K562 (cell line): Measurements from ENCODE around the gene GRM3. TPM values are rescaled to one million over a fixed set of nuclear protein-coding genes. Genes with fewer than 3 reads are reported as not detected.
"Not testable (repeated sequence)": the region's sequence is repeated elsewhere in the genome, so short reads cannot be mapped to it uniquely, and the experiment has no call there.

ENCODE experiments used
- ATAC-seq: fragments of 200-7000 bp; cut with Tn5 transposase; 3 replicates; pipeline ENCODE4 v1.9.1; 2020; ENCODE audit warnings: moderate library complexity
- BruUV-seq: library from RNA; stranded (reverse); fragments of 400-500 nt; replicated peaks from 2 replicates; lab custom pipeline; 2021; lab: Mats Ljungman, UMichigan
- CTCF ChIA-PET: fragments of 300-600 bp; formaldehyde crosslinking; extraction: SDS; loops from one replicate; lab custom pipeline; 2021; ENCODE audit warnings: low intra/inter-chr PET ratio; lab: Yijun Ruan, JAX
- POLR2A ChIA-PET: fragments of 300-600, 350-650 bp; sonication (Branson Sonifier 250); formaldehyde crosslinking; extraction: SDS; loops from one replicate; lab custom pipeline; 2021; ENCODE audit warnings: antibody characterized with exemption, inconsistent platforms; lab: Yijun Ruan, JAX
- DNase-seq, 4 experiments: peaks; one replicate each; pipeline versions ENCODE4 v3.0.0 to v3.0.0-alpha.2; 2011 to 2018; ENCODE audit warnings: low spot score in 3 of 4, mixed read lengths in 3 of 4; ENCODE audit errors: extremely low read depth in 1 of 4
- FAIRE-seq: peaks from 2 replicates; lab custom pipeline; 2011; peaks lifted over from hg19 to GRCh38; lab: Jason Lieb, UNC
- H2AFZ ChIP-seq: 2 replicates; pipeline ENCODE4 v1.6.0; 2011; ENCODE audit warnings: low read depth, low read length, control low read depth, inconsistent platforms
- H3K27ac ChIP-seq: fragments of 200-600 bp; 3 replicates; pipeline ENCODE4 v1.8.0; 2011; ENCODE audit warnings: low read depth, mild to moderate bottlenecking, control low read depth, inconsistent platforms, low read length, moderate library complexity, mixed read lengths; ENCODE audit errors: extremely low read depth
- H3K27me3 ChIP-seq, 2 experiments: fragments of 300-600 bp in 1 of 2; 2 replicates in 1 of 2; 3 replicates in 1 of 2; pipeline versions ENCODE4 v1.6.0 to v1.8.0; 2011; ENCODE audit warnings: inconsistent platforms in 2 of 2, low read length in 2 of 2, mild to moderate bottlenecking in 1 of 2, mixed read lengths in 1 of 2, moderate library complexity in 1 of 2; ENCODE audit not compliant: control insufficient read depth in 2 of 2, insufficient read depth in 2 of 2
- H3K36me3 ChIP-seq: fragments of 300-600 bp; 3 replicates; pipeline ENCODE4 v1.8.0; 2011; ENCODE audit warnings: mild to moderate bottlenecking, low read length, inconsistent platforms; ENCODE audit not compliant: control insufficient read depth, insufficient read depth
- H3K4me1 ChIP-seq, 2 experiments: fragments of 200-600 bp in 1 of 2; replicated peaks in 1 of 2; 2 replicates in 1 of 2; 3 replicates in 1 of 2; pipeline versions ENCODE4 v1.5.1 to v1.8.0; 2011; ENCODE audit warnings: inconsistent platforms in 2 of 2, low read length in 2 of 2, mild to moderate bottlenecking in 1 of 2, mixed read lengths in 1 of 2, moderate library complexity in 1 of 2; ENCODE audit not compliant: control insufficient read depth in 2 of 2, insufficient read depth in 2 of 2
- H3K4me2 ChIP-seq: 2 replicates; pipeline ENCODE4 v1.6.1; 2011; ENCODE audit warnings: low read length, control low read depth, inconsistent platforms, mixed read lengths; ENCODE audit not compliant: insufficient read depth
- H3K4me3 ChIP-seq: fragments of 200-600 bp; sonication (generic), shearing (Covaris generic); 2 replicates; pipeline ENCODE4 v1.5.1; 2016; ENCODE audit warnings: control low read depth, inconsistent platforms
- H3K79me2 ChIP-seq: fragments of 200-600 bp; 3 replicates; pipeline ENCODE4 v1.8.0; 2011; ENCODE audit warnings: low read length, inconsistent platforms; ENCODE audit not compliant: control insufficient read depth, insufficient read depth
- H3K9ac ChIP-seq, 2 experiments: 2 replicates each; pipeline versions ENCODE4 v1.6.0 to v1.6.1; 2011; ENCODE audit warnings: low read depth in 2 of 2, low read length in 2 of 2, control low read depth in 1 of 2, inconsistent platforms in 1 of 2, mild to moderate bottlenecking in 1 of 2, mixed read lengths in 1 of 2; ENCODE audit not compliant: insufficient read depth in 1 of 2
- H3K9me1 ChIP-seq: one replicate; pipeline ENCODE4 v1.6.0; 2011; ENCODE audit warnings: inconsistent platforms, mild to moderate bottlenecking, low read length, moderate library complexity; ENCODE audit not compliant: control insufficient read depth, insufficient read depth
- H3K9me3 ChIP-seq: replicated peaks from 2 replicates; pipeline ENCODE4 v1.5.1; 2011; ENCODE audit warnings: low read depth, low read length, inconsistent platforms; ENCODE audit not compliant: control insufficient read depth, insufficient read depth
- H4K20me1 ChIP-seq: replicated peaks from 2 replicates; pipeline ENCODE4 v1.6.1; 2011; ENCODE audit warnings: low read length, inconsistent platforms, mixed read lengths; ENCODE audit not compliant: control insufficient read depth, insufficient read depth
- CCAR2 ChIP-seq: fragments of 200-400 bp; formaldehyde crosslinking; IDR thresholded peaks from 2 replicates; pipeline ENCODE4 v1.6.1; 2017; ENCODE audit warnings: mild to moderate bottlenecking, low read depth, low read length
- E2F5 ChIP-seq: sonication (generic); formaldehyde crosslinking; IDR thresholded peaks from 2 replicates; pipeline ENCODE4 v1.8.0; 2022; ENCODE audit warnings: mild to moderate bottlenecking, missing genetic modification reagents
- NFE2L1 ChIP-seq: fragments of 450-650 bp; IDR thresholded peaks from 2 replicates; pipeline ENCODE4 v1.6.1; 2016; ENCODE audit warnings: missing genetic modification characterization, low read depth, mild to moderate bottlenecking, missing compliant biosample characterization, moderate library complexity, borderline replicate concordance
- RAD21 ChIP-seq, 2 experiments: fragments of 250-450 bp in 1 of 2; fragments of 450-650 bp in 1 of 2; sonication (Bioruptor Pico) in 1 of 2; formaldehyde crosslinking in 1 of 2; IDR thresholded peaks in 1 of 2; conservative IDR thresholded peaks in 1 of 2; 2 replicates each; pipeline versions ENCODE4 v1.4.0 to v1.8.0; 2020 to 2022; ENCODE audit warnings: mild to moderate bottlenecking in 2 of 2, moderate library complexity in 1 of 2
- TRIM28 ChIP-seq: fragments of 450-650 bp; IDR thresholded peaks from 2 replicates; pipeline ENCODE4 v1.6.1; 2017
- ZBTB49 ChIP-seq: sonication (generic); formaldehyde crosslinking; IDR thresholded peaks from 2 replicates; pipeline ENCODE4 v1.8.0; 2022; ENCODE audit warnings: missing genetic modification reagents, mild to moderate bottlenecking, borderline replicate concordance
- WGBS: fragments of 100-300 bp; shearing (Covaris generic); methylation state at CpG from one replicate; pipeline ENCODE4 v1.1.6; 2016; ENCODE audit warnings: low coverage, mixed read lengths; ENCODE audit not compliant: insufficient coverage; ENCODE audit errors: missing lambda C conversion rate; 5-methylcytosine and 5-hydroxymethylcytosine counted together
- in situ Hi-C: fragments of 300-500 bp; cut with MboI; formaldehyde crosslinking; loops from 4 replicates; pipeline ENCODE4 v1.15.0; 2018; ENCODE audit warnings: inconsistent platforms, mixed read lengths
- intact Hi-C: fragments of 100-400 bp; cut with micrococcal nuclease; formaldehyde crosslinking; loops from 2 replicates; pipeline ENCODE4 v1.14.2; 2022
- polyA plus RNA-seq, 8 experiments: library from polyadenylated mRNA; depleted of rRNA in 4 of 8; stranded (reverse) in 5 of 8; unstranded in 3 of 8; fragments of >200 nt; fragmentation: Nextera tagmentation in 2 of 8; fragmentation: Illumina TruSeq in 1 of 8; extraction: Ambion mirVana in 2 of 8; extraction: Trizol in 1 of 8; gene quantifications; 2 replicates each; pipeline versions ENCODE4 v1.2.1 to v1.2.3, GENCODE V29; 2011 to 2014; ENCODE audit warnings: inconsistent platforms in 1 of 8, missing spikeins in 1 of 8
- total RNA-seq, 7 experiments: library from RNA; depleted of rRNA in 6 of 7; stranded (reverse); fragments of >200 nt in 6 of 7; fragmentation: Illumina TruSeq in 2 of 7; extraction: Trizol in 2 of 7; gene quantifications; 2 replicates each; pipeline versions ENCODE4 v1.2.1 to v1.2.3, GENCODE V29; 2011 to 2021; ENCODE audit warnings: low replicate concordance in 1 of 7
- TF ChIP-seq, protein P1 (sequence below): fragments of 450-650 bp; formaldehyde crosslinking; IDR thresholded peaks from 2 replicates; pipeline ENCODE4 v1.4.0; 2022; ENCODE audit warnings: missing genetic modification characterization

Gene GRM3
- total and polyA plus RNA-seq, 9 of the 15 experiments (the other 6 are each of a cell fraction or from before 2014, with no cell fraction given), result 0.03 to 0.08 (median 0.03) TPM; not detected in 6

DNA sequence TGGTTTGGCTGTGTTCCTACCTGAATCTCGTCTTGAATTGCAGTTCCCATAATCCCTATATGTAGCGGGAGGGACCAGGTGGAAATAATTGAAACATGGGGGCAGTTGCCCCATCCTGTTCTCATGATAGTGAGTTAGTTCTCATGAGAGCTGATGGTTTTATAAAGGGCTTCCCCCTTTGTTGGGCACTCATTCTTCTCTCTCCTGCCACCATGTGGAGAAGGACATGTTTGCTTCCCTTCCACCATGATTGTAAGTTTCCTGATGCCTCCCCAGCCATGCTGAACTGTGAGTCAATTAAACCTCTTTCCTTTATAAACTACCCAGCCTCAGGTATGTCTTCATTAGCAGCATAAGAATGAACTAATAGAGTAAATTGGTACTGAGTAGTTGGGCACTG is 28.0 kb upstream of the GRM3 start:
- ATAC-seq, H3K4me1 ChIP-seq, H3K27ac ChIP-seq, BruUV-seq, H3K79me2 ChIP-seq, H3K9me3 ChIP-seq, H3K36me3 ChIP-seq, POLR2A ChIA-PET, H4K20me1 ChIP-seq, DNase-seq, H3K27me3 ChIP-seq, H3K4me2 ChIP-seq, H2AFZ ChIP-seq, H3K9ac ChIP-seq, H3K9me1 ChIP-seq, intact Hi-C loops, in situ Hi-C loops, H3K4me3 ChIP-seq, FAIRE-seq: not testable (repeated sequence)
- CTCF ChIA-PET, result interaction anchor here (0.6 kb wide), 1 partner anchor 686 kb away, joined by 4 read pairs; no protein-coding TSS in a partner anchor
- 0% methylated on average over 2 of the region's 2 CpGs for WGBS
- TF ChIP-seq RAD21 (CRISPR knock-in tag; conservative IDR thresholded peaks at IDR 0.05 in 1 of 2, IDR thresholded peaks at IDR 0.05 in 1 of 2), result peak in 1 of 2 experiments; percentile 31; a peak in 1 of 4 replicates

DNA sequence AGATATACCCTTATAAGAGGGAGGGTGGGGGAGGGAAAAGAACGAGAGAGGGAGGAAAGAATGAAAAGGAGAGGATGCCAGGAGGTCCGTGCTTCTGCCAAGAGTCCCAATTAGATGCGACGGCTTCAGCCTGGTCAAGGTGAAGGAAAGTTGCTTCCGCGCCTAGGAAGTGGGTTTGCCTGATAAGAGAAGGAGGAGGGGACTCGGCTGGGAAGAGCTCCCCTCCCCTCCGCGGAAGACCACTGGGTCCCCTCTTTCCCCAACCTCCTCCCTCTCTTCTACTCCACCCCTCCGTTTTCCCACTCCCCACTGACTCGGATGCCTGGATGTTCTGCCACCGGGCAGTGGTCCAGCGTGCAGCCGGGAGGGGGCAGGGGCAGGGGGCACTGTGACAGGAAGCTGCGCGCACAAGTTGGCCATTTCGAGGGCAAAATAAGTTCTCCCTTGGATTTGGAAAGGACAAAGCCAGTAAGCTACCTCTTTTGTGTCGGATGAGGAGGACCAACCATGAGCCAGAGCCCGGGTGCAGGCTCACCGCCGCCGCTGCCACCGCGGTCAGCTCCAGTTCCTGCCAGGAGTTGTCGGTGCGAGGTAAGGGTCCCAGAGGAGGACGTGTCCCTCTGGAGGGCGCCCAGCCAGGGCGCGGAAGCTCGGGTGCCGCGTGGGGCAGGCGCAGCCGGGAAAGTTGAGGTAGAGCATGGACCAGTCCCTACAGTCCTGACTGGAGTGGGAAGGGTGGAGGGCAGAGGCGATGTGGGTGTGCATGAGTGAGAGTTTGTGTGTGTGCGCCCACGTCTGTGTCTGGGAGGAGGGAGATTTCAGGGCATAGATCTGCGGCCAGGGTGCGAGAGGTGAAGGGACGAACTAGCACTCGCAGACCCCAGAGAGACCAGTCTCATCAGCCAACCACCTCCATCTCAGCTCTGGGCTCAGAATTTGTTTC is 844 bp downstream of the GRM3 start:
- Histone ChIP-seq H2AFZ (no peak overlapping the region), H4K20me1 (no peaks in the 10 kb centered on the region), H3K9ac (no peak overlapping the region), H3K79me2 (no peaks in the 10 kb centered on the region), H3K4me1 (no peaks in the 10 kb centered on the region), H3K9me1 (no peaks in the 10 kb centered on the region), H3K9me3 (no peaks in the 10 kb centered on the region; the same call in 1 of the 2 replicates), H3K4me2 (no peak overlapping the region), H3K36me3 (no peaks in the 10 kb centered on the region), H3K4me3 (no peak overlapping the region), H3K27ac (no peak overlapping the region), H3K27me3 (no peaks in the 10 kb centered on the region; a peak in 1 of 5 replicates)
- intact Hi-C loops, result no loop called here
- ATAC-seq (no peak), DNase-seq (no peak), FAIRE-seq (no peak)
- BruUV-seq, result no TSS peak
- POLR2A ChIA-PET, result interaction anchor here (0.5 kb wide), 1 partner anchor 20 kb away, joined by 3 read pairs; no protein-coding TSS in a partner anchor
- CTCF ChIA-PET, result no interaction called here
- in situ Hi-C loops, result no loop called here
- WGBS, result under 1% methylated on average over 38 of the region's 42 CpGs
- TF ChIP-seq NFE2L1 (tag) (no peak), CCAR2 (no peak), ZBTB49 (CRISPR knock-in tag) (no peak), TRIM28 (no peak), E2F5 (CRISPR knock-in tag) (no peak)
- TF ChIP-seq, protein P1, sequence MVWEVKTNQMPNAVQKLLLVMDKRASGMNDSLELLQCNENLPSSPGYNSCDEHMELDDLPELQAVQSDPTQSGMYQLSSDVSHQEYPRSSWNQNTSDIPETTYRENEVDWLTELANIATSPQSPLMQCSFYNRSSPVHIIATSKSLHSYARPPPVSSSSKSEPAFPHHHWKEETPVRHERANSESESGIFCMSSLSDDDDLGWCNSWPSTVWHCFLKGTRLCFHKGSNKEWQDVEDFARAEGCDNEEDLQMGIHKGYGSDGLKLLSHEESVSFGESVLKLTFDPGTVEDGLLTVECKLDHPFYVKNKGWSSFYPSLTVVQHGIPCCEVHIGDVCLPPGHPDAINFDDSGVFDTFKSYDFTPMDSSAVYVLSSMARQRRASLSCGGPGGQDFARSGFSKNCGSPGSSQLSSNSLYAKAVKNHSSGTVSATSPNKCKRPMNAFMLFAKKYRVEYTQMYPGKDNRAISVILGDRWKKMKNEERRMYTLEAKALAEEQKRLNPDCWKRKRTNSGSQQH, result no peak
